Breast epithelium (tissue), 3 donors: Measurements from ENCODE around the gene KCNH2.

Source experiments
- CTCF ChIP-seq, 3 donors: fragments of 450-650 bp; IDR thresholded peaks; one replicate each; pipeline ENCODE4 v1.5.1; 2016 to 2017; ENCODE audit warnings: antibody characterized with exemption in 3 of 3, mild to moderate bottlenecking in 3 of 3, moderate library complexity in 3 of 3
- POLR2A ChIP-seq: fragments of 450-650 bp; IDR thresholded peaks from one replicate; pipeline ENCODE4 v1.6.1; 2016; ENCODE audit warnings: antibody characterized with exemption, mild to moderate bottlenecking, moderate library complexity
- POLR2AphosphoS5 ChIP-seq, 3 donors: sonication (generic); formaldehyde crosslinking; IDR thresholded peaks; one replicate each; pipeline ENCODE4 v1.6.1; 2017; ENCODE audit warnings: antibody characterized with exemption in 3 of 3

- TF ChIP-seq POLR2AphosphoS5 (IDR thresholded peaks at IDR 0.05) (no peak), CTCF (IDR thresholded peaks at IDR 0.05) (no peak), POLR2A (no peak)
These were observed 27.0 kb downstream of the KCNH2 start for GRCh38 chr7:150951181-150951520.
